Activated CD4-positive, alpha-beta T cell treated with anti-CD3 and anti-CD28 coated beads for 36 hours (primary cell): ENCODE measurements around the gene SIL1. TPM values are rescaled to one million over a fixed set of nuclear protein-coding genes. Genes with fewer than 3 reads are reported as not detected.

Experiments
- ATAC-seq: fragments of 200-7000 bp; cut with Tn5 transposase; one replicate; pipeline ENCODE4 v1.10.0; 2021; ENCODE audit warnings: mild to moderate bottlenecking, moderate library complexity
- CTCF ChIA-PET: fragments of 350-600 bp; sonication (Branson Sonifier 250); formaldehyde crosslinking; loops from one replicate; lab custom pipeline; 2021; ENCODE audit warnings: antibody characterized with exemption; lab: Charles Lee
- POLR2A ChIA-PET: fragments of 350-600 bp; sonication (Branson Sonifier 250); formaldehyde crosslinking; loops from one replicate; lab custom pipeline; 2021; ENCODE audit warnings: antibody characterized with exemption, inconsistent platforms; lab: Charles Lee
- DNase-seq: peaks from one replicate; pipeline ENCODE4 v3.0.0-alpha.2; 2020
- H3K27ac Mint-ChIP-seq: one replicate; pipeline ENCODE4 v1.8.0; 2021; ENCODE audit warnings: mixed read lengths
- H3K27me3 Mint-ChIP-seq: one replicate; pipeline ENCODE4 v1.8.0; 2021; ENCODE audit warnings: mixed read lengths
- H3K36me3 Mint-ChIP-seq: one replicate; pipeline ENCODE4 v1.8.0; 2021; ENCODE audit warnings: low read depth, mixed read lengths
- H3K4me1 Mint-ChIP-seq: one replicate; pipeline ENCODE4 v1.8.0; 2021; ENCODE audit warnings: mixed read lengths
- H3K4me3 Mint-ChIP-seq: one replicate; pipeline ENCODE4 v1.8.0; 2021; ENCODE audit warnings: mild to moderate bottlenecking, moderate library complexity, mixed read lengths
- H3K9me3 Mint-ChIP-seq: one replicate; pipeline ENCODE4 v1.8.0; 2021; ENCODE audit warnings: low read depth, mixed read lengths
- intact Hi-C, 2 experiments: fragments of 100-400 bp; cut with DNase I in 1 of 2; cut with micrococcal nuclease in 1 of 2; formaldehyde crosslinking; loops; one replicate each; pipeline versions ENCODE4 v1.14.2 to v1.15.1; 2022 to 2024; cut with DNase I, micrococcal nuclease
- total RNA-seq, 2 experiments: library from RNA; stranded (reverse); gene quantifications; one replicate each; pipeline ENCODE4 v1.2.3, GENCODE V29; 2021

Gene SIL1
- total RNA-seq, 2 experiments from 2014 or later, result 11.2 to 14.4 TPM

- H3K27ac Mint-ChIP-seq, result no peak overlapping the region
- DNase-seq (no peak), ATAC-seq (no peak)
- H3K4me3 Mint-ChIP-seq, result no peak overlapping the region
- H3K4me1 Mint-ChIP-seq, result no peaks in the 10 kb centered on the region
- intact Hi-C loops, result no loop called here
- no peaks in the 10 kb centered on the region for H3K36me3 Mint-ChIP-seq
- no peaks in the 10 kb centered on the region for H3K9me3 Mint-ChIP-seq
- no peaks in the 10 kb centered on the region for H3K27me3 Mint-ChIP-seq
- ChIA-PET POLR2A (no interaction called here), CTCF (interaction anchor here (0.6 to 0.9 kb wide), 3 partner anchors 139 to 200 kb away, joined by 3 read pairs; no protein-coding TSS in a partner anchor)
Measured at GRCh38 chr5:138961221-138961620, 236.9 kb downstream of the SIL1 start.

- no peaks in the 10 kb centered on the region for H3K9me3 Mint-ChIP-seq
- H3K4me3 Mint-ChIP-seq, result no peak overlapping the region
- H3K36me3 Mint-ChIP-seq, result no peaks in the 10 kb centered on the region
- DNase-seq, result no peak
- H3K4me1 Mint-ChIP-seq, result no peaks in the 10 kb centered on the region
- POLR2A ChIA-PET, result no interaction called here
- intact Hi-C loops, result no loop called here
- H3K27ac Mint-ChIP-seq, result no peak overlapping the region
- CTCF ChIA-PET, result no interaction called here
- ATAC-seq, result no peak
- H3K27me3 Mint-ChIP-seq, result no peaks in the 10 kb centered on the region
Measured at GRCh38 chr5:138960145-138960692, 237.9 kb downstream of the SIL1 start.

GRCh38 chr5:138956801-138957200 lies 241.4 kb downstream of the SIL1 start:
- H3K4me3 Mint-ChIP-seq, result no peak overlapping the region
- H3K27me3 Mint-ChIP-seq, result no peaks in the 10 kb centered on the region
- no peaks in the 10 kb centered on the region for H3K9me3 Mint-ChIP-seq
- DNase-seq (no peak), ATAC-seq (no peak)
- H3K4me1 Mint-ChIP-seq, result peaks cover 20% of the 10 kb centered on the region
- CTCF ChIA-PET, result interaction anchor here (0.6 kb wide), 1 partner anchor 167 kb away, joined by 3 read pairs; no protein-coding TSS in a partner anchor
- H3K27ac Mint-ChIP-seq, result no peak overlapping the region
- intact Hi-C loops, result no loop called here
- no peaks in the 10 kb centered on the region for H3K36me3 Mint-ChIP-seq
- POLR2A ChIA-PET, result no interaction called here

- no peak overlapping the region for H3K27ac Mint-ChIP-seq
- H3K9me3 Mint-ChIP-seq, result no peaks in the 10 kb centered on the region
- ChIA-PET CTCF (interaction anchor here (0.6 kb wide), 2 partner anchors 130 to 168 kb away, joined by 3 read pairs; no protein-coding TSS in a partner anchor), POLR2A (no interaction called here)
- H3K4me1 Mint-ChIP-seq, result peaks cover 20% of the 10 kb centered on the region
- DNase-seq (no peak), ATAC-seq (no peak)
- no peaks in the 10 kb centered on the region for H3K27me3 Mint-ChIP-seq
- H3K36me3 Mint-ChIP-seq, result no peaks in the 10 kb centered on the region
- intact Hi-C loops, result no loop called here
- no peak overlapping the region for H3K4me3 Mint-ChIP-seq
Measured at GRCh38 chr5:138955671-138956295, 242.4 kb downstream of the SIL1 start.

GRCh38 chr5:138955013-138955660 lies 243.0 kb downstream of the SIL1 start:
- POLR2A ChIA-PET, result no interaction called here
- intact Hi-C loops, result no loop called here
- no peaks in the 10 kb centered on the region for H3K27me3 Mint-ChIP-seq
- H3K9me3 Mint-ChIP-seq, result no peaks in the 10 kb centered on the region
- no peak for ATAC-seq
- CTCF ChIA-PET, result interaction anchor here (0.5 to 2.3 kb wide), 5 partner anchors 7 to 376 kb away, joined by 3 to 7 read pairs (median 3); no protein-coding TSS in a partner anchor
- H3K4me1 Mint-ChIP-seq, result peaks cover 20% of the 10 kb centered on the region
- H3K36me3 Mint-ChIP-seq, result no peaks in the 10 kb centered on the region
- H3K27ac Mint-ChIP-seq, result no peak overlapping the region
- no peak overlapping the region for H3K4me3 Mint-ChIP-seq
- DNase-seq, result no peak

- ChIA-PET CTCF (interaction anchor here (0.5 to 2.3 kb wide), 4 partner anchors 8 to 375 kb away, joined by 3 to 7 read pairs (median 3); no protein-coding TSS in a partner anchor), POLR2A (no interaction called here)
- Mint-ChIP-seq H3K9me3 (no peaks in the 10 kb centered on the region), H3K4me1 (peaks cover 20% of the 10 kb centered on the region), H3K27me3 (no peaks in the 10 kb centered on the region), H3K36me3 (no peaks in the 10 kb centered on the region), H3K27ac (no peak overlapping the region), H3K4me3 (no peak overlapping the region)
- DNase-seq, result no peak
- ATAC-seq, result no peak
- intact Hi-C loops, result no loop called here
Measured at GRCh38 chr5:138954257-138955012, 243.7 kb downstream of the SIL1 start.

GRCh38 chr5:138953387-138954256 lies 244.5 kb downstream of the SIL1 start:
- Mint-ChIP-seq H3K27ac (no peak overlapping the region), H3K4me1 (peaks cover 20% of the 10 kb centered on the region), H3K9me3 (no peaks in the 10 kb centered on the region), H3K4me3 (no peak overlapping the region), H3K27me3 (no peaks in the 10 kb centered on the region), H3K36me3 (no peaks in the 10 kb centered on the region)
- peak; percentile 20 for DNase-seq
- ChIA-PET CTCF (interaction anchor here (2.3 kb wide), 1 partner anchor 9 kb away, joined by 7 read pairs; no protein-coding TSS in a partner anchor), POLR2A (interaction anchor here (0.5 to 0.6 kb wide), 2 partner anchors 279 to 393 kb away, joined by 3 read pairs; no protein-coding TSS in a partner anchor)
- intact Hi-C loops, result no loop called here
- ATAC-seq, result peak; percentile 83

DNA sequence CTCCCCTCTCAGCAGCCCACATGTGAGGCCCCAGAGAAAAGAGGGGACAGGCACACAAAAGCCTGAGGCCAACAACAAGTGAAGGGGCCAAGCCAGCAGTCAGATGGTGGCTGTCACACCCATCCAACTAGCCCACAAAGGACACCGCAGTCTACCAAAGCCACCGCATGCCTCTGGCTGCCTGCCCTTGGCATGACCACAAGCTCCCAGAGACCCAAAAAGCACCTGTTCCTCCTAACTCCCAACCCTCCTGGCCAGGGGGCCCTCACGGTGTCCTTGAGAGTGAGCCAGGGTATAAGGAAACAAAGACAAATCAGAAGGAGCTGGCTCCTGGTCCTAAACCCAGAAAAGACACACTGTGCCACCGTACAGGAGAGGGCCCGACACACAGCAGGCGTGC lies 245.2 kb downstream of the SIL1 start:
- no peak overlapping the region for H3K27ac Mint-ChIP-seq
- ChIA-PET CTCF (interaction anchor here (2.3 kb wide), 1 partner anchor 10 kb away, joined by 7 read pairs; no protein-coding TSS in a partner anchor), POLR2A (no interaction called here)
- intact Hi-C loops, result no loop called here
- peaks cover 20% of the 10 kb centered on the region for H3K4me1 Mint-ChIP-seq
- ATAC-seq (no peak), DNase-seq (no peak)
- no peaks in the 10 kb centered on the region for H3K27me3 Mint-ChIP-seq
- H3K9me3 Mint-ChIP-seq, result no peaks in the 10 kb centered on the region
- no peaks in the 10 kb centered on the region for H3K36me3 Mint-ChIP-seq
- H3K4me3 Mint-ChIP-seq, result no peak overlapping the region

- ChIA-PET POLR2A (no interaction called here), CTCF (no interaction called here)
- intact Hi-C loops, result no loop called here
- H3K36me3 Mint-ChIP-seq, result no peaks in the 10 kb centered on the region
- no peak for ATAC-seq
- DNase-seq, result no peak
- H3K4me3 Mint-ChIP-seq, result no peak overlapping the region
- peaks cover 20% of the 10 kb centered on the region for H3K4me1 Mint-ChIP-seq
- no peaks in the 10 kb centered on the region for H3K9me3 Mint-ChIP-seq
- H3K27me3 Mint-ChIP-seq, result no peaks in the 10 kb centered on the region
- no peak overlapping the region for H3K27ac Mint-ChIP-seq
Measured at GRCh38 chr5:138951986-138952735, 246.0 kb downstream of the SIL1 start.
